CD4-positive, alpha-beta T cell treated with Interleukin-21 for 1 hour (primary cell): Measurements from ENCODE around the gene COPS3.

ENCODE experiments used
- DNase-seq: peaks from one replicate; pipeline ENCODE4 v3.0.0-alpha.2; 2020

COPS3 gene

GRCh38 chr17:17214646-17215436 lies 66.2 kb downstream of the COPS3 start:
- no peak for DNase-seq

DNA sequence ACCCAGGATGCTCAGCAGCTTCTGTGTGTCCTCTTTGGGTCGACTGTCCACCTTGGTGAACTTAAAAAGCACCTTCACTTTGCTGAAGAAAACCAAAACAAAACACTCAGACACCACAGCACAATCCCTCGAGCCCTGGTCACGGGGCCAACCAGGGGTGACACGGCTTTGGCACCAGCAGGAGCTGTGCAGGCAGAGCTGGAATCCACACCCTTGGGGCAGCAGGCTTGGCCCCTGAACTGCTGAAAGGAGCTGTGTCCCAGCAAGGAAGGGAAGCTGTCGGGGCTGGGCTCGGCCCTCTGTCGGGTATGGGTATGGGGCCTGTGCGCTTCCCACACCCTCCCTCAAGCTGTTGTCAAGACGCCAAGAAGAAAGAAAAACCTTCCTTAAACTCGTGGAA lies 67.3 kb downstream of the COPS3 start:
- no peak for DNase-seq

DNA sequence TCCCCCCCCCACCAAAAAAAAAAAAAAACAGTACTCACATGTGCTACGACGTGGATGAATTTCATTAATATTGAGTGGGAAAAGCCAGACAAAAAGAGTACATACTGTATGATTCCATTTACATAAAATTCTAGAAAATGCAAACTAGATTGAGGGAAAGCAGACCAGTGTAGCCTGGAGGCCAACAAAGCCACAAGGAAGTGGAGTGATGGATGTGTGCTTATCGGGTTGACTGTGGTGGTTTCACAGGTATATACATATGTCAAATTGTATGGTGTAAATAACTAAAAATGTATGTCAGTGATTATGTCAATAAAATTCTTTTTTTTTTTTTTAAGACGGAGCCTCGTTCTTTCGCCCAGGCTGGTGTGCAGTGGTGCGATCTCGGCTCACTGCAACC lies 73.0 kb downstream of the COPS3 start:
- DNase-seq: no peak

DNA sequence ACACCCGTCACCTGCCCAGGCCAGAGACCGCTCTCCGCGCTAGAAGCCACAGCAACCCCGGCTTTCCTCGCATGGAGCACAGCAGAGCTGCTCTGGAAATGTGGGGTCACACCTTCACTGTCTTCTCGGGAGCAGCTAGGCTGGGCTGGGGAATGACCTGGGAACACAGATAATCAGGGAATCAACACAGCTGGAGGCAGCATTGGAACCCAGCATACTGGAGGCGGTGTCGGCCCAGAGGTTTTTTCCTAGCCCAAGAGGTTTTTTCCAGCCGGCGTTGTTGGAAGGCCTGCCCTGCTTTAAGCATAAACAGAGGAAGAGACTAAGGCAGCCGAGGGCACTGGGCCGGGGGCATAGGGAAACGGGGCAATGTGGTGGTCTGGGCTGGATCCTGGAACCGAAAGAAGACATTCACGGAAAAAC lies 74.1 kb downstream of the COPS3 start:
- DNase-seq: no peak

GRCh38 chr17:17206124-17206912 lies 74.7 kb downstream of the COPS3 start, which contains the start of gene PLD6:
TSS of gene PLD6 (minus strand) at chr17:17206333. CDS start at chr17:17206286, 47 bp downstream.
- peak; percentile 93 for DNase-seq

DNA sequence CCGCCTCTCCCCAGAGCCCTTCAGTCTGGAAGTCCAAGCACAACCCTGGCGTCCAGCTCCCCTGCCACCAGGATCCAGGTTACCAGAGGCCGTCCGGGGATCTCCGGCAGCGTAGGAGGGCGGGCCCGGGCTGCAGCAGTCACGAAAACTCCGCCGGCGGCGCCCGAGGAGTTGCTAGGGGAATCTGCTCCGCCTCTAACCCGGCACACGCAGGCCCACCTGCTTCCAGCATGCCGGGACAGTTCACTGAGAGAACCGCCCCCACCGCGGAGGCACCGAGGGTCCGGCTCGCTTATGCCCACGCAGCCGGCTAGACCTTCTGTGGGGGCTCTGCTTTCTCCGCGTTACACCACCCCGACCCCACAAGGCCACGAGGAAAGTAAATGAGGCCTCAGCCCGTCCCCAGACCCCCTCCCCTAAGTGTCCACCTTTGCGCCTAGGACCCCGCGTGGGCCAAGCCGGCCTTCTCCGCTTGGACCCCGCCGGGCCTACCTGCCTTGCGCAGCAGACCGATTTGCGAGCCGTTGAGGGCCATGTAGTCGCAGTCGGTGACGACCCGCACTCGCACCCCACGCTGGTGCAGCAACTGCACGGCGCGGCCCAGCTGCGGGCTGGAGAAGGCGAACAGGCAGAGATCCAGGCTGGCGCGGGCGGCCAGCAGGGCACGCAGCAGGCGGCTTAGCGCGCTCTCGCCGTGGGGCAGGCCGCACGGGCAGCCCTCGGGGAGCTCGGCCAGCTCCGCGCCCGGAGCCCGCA lies 75.5 kb downstream of the COPS3 start:
- peak; percentile 49 for DNase-seq

- DNase-seq: no peak
Observed at GRCh38 chr17:17204635-17205231, 76.3 kb downstream of the COPS3 start.

- DNase-seq: no peak
Observed at GRCh38 chr17:17204041-17204591, 76.9 kb downstream of the COPS3 start.

DNA sequence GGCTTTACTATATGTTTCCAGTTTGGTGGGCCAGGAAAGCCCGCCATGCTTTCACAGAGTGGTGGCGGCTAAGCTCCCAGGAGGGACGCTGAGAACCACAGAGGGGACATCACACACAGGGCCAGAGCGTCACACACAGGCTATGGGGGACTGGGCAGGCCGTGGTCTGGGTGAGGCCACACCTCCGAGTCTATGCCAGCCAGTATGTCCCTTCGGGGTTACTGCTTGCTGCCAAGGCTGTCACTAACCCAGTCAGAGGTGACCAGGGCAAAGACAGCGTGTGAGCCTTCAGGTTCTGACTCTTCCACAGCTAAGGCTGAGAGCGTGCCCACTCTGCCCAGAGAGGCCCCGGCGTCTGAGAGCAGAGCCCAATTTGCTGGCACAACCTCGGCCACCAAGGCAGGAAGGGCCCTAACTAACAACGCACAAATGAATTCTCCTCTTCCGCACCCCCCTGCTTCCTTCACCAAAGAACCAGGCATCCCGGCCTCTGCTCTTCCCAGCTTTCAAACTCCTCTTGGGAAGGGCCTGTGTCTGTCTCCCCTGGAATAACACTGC lies 77.8 kb downstream of the COPS3 start:
- no peak for DNase-seq

GRCh38 chr17:17201907-17202306 lies 79.1 kb downstream of the COPS3 start:
- DNase-seq: no peak

GRCh38 chr17:17201271-17201670 lies 79.8 kb downstream of the COPS3 start:
- no peak for DNase-seq

- no peak for DNase-seq
Observed at GRCh38 chr17:17200831-17201230, 80.2 kb downstream of the COPS3 start.

- no peak for DNase-seq
Observed at GRCh38 chr17:17200311-17200710, 80.7 kb downstream of the COPS3 start.

DNA sequence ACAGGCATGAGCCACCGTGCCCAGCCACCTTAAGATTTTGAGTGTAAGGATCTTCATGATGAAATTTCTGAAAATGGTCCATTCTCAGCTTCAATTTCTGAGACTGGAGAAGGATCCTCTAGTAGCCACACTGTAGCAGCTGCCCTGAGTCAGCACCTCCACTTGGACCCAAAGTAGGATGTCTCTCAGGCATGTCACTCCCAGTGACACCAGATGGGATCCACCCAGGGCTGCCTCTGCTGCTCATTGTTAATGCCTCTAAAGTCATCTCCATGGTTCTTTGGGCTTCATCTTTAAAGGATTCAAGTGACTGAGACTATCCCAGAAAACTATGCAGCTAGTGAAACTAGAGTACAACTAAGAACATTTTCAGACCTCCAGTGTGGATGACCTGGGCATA lies 82.8 kb downstream of the COPS3 start:
- DNase-seq: no peak

DNA sequence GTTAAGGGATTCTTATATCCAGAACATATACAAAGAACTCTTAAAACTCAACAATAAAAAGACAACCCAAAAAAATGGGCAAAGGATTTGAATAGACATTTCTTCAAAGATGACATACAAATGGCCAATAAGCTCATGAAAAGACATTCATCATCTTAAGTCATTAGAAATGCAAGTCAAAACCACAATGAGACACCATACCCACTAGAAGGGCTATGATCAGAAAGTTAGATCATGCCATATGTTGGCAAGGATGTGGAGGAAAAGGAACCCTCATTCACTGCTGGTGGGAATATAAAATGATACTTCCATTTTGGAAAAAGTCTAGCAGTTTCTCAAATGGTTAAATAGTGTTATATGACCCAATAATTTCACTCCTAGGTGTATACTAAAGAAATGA lies 84.3 kb downstream of the COPS3 start:
- DNase-seq: no peak
